HG02840 (cell line): ENCODE results near the gene ZW10.
"Not testable (repeated sequence)": the region's sequence is repeated elsewhere in the genome, so short reads cannot be mapped to it uniquely, and the experiment has no call there.

ENCODE experiments used
- ATAC-seq: cut with Tn5 transposase; IDR thresholded peaks from one replicate; pipeline ENCODE4 v1.9.1; 2021; ENCODE audit warnings: mild to moderate bottlenecking, moderate library complexity, moderate number of reproducible peaks; ENCODE audit not compliant: unreplicated experiment, low FRiP score

ZW10 gene

DNA sequence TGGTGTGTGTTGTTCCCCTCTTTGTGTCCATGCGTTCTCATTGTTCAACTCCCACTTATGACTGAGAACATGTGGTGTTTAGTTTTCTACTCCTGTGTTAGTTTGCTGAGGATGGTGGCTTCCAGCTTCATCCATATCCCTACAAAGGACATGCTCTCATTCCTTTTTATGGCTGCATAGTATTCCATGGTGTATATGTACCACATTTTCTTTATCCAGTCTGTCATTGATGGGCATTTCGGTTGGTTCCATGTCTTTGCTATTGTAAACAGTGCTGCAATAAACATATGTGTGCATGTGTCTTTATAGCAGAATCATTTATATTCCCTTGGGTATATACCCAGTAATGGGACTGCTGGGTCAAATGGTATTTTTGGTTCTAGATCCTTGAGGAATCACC is 10.5 kb downstream of the ZW10 start:
- not testable (repeated sequence) for ATAC-seq

DNA sequence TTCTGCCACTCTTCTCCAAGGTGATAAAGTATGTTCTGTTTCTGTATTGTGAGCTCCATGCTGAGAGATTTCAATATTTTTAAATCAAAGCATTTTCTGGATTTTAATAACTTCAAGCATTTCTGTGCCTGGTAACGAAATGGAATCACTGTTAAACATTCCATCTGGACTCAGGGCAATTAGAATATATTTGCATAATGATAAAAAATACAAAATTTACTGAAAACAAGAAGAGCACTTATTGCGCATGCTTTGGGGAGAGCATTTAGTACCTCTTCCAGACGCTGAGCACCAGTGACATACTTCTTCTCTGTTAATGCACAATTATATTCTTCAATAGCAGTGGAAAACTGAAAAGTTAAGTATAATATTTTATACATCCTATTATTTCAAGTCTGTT is 13.3 kb downstream of the ZW10 start:
- no peak for ATAC-seq

DNA sequence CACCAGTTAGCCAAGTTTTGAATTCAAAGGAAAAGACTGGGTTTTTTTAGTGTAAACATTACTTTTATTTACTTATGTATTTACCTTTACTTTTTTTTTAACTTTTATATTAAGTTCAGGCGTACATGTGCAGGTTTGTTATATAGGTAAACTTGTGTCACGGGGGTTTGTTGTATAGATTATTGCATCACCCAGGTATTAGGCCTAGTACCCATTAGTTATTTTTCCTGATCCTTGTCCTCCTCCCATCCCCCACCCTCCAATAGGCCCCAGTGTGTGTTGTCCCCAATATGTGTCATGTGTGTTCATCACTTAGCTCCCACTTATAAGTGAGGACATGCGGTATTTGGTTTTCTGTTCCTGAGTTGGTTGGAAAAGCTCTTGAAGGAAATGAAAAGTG is 20.6 kb downstream of the ZW10 start:
- ATAC-seq, result no peak

DNA sequence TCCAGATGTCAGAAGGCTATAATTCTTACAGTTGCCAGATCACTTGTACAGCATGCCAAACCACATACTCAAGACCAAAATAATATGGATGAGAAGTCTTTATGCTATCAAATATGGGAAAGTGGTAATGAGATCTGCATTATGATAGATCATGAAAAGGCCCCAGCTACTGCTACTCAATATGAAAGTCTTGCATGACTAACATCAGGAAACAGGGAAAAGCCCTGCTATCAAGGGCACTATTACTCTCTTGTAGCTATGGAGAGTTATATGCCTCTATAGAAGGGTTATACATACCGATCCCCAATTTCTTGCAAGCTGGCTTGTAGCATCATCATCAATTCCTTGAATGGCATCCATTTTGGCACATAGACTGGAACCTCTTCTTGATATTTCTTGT is 37.2 kb downstream of the ZW10 start:
- no peak for ATAC-seq

DNA sequence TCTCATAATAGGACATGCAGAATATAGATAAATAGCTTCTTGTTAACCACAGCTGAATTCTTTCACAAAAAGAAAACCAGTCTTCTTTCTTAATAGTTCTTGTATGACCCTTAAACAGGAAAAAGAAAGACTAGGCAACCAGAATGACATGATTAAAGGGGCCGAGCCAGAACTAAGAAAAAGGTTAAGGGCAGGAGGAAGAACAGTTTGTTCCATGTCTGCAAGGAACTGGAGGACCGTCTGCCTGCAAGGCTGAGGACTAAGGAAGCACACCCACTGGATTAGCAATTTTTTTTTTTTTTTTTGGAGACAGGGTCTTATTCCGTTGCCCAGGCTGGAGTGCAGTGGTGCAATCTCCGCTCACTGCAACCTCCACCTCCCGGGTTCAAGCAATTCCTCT is 41.4 kb downstream of the ZW10 start:
- no peak for ATAC-seq

DNA sequence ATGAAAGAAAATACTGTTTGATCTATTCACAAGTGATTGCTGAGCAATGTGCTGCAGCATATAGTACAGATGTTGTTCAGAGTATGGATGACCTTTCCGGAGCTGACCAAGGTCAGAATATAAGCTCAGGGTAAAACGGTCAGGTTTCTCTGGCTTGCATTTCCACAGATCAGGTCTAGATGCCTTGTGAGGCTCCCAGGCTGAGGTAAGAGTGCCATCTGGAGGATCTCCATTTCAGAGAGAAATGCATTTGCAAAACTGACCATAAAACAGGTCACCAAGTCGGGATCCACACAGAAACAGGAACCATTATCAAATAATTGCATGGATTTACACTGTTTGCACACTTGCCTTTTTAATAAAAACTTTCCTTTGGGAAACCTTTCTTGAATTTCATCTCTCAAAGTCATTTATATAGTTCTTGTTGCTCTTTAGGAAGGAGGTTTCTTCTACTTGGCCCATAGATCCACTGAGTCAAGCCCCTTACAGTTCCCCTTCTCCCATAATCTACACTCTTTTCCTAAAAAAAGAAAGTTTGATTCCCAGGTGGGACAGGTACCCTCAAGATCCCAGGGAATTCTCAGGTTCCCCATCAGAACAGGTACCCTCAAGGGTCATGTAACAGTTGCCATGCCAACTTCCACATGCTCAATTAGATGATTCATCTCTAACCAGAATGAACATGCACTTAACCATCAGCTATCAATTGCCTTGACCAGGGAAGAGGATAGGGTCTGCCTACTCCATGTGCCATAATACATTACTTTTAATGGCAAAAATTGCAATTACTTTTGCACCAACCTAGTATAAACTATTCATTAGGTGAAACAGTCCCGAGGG is 42.4 kb downstream of the ZW10 start:
- ATAC-seq, result no peak

DNA sequence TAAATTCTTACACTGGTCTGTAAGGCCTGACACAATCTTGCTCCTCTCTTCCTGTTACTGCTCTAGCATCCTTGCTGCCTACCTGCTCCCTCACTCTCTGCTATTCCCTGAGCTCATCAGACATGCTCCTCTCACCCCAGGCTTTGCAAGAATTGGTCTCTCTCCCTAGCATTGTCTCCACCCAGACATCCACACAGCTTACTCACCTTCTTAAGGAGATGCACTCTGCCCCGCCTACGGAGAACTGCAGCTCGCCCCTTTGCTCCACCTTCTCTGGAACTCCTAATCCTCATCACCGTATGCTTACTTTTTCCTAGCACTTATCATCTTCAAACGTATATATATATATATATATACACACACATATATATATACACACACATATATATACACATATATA is 44.0 kb downstream of the ZW10 start:
- no peak for ATAC-seq

DNA sequence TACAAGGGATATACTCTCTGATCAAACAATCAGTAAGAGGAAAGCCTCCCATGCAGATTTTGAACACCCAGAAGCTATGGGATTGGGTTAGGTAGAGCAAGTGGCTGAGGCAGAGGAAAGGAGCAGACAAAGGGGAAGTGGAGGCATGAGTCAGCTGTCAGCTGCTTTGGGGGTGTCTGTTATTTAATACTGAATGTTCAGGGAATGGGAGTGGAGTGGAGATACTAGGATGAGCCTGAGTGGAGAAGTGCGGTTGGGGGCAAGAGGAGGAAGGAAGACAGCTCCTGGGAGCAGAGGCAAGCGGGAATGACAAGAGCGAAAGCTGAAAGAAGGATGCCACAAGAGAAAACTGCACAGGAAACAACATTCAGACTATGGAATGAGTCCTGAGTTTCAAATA is 44.7 kb downstream of the ZW10 start:
- ATAC-seq, result no peak

DNA sequence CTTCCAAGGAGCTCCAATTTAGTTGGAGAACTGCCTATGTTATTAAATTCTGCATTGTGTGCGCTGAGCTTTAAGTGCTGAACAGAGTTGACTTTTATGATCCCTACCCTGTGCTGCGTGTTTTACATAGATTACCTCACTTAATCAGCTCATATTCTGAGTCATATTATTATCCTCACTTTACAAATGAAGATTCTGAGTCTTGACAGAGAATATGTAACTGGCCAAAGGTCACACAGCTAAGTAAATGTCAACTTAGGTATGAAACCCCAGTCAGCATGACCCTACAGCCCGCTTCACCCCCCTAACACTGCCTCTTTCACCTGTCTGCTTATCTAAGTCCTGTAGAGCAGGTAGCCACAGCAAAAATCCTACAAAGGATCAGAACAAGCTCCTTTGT is 47.6 kb downstream of the ZW10 start:
- ATAC-seq, result no peak

DNA sequence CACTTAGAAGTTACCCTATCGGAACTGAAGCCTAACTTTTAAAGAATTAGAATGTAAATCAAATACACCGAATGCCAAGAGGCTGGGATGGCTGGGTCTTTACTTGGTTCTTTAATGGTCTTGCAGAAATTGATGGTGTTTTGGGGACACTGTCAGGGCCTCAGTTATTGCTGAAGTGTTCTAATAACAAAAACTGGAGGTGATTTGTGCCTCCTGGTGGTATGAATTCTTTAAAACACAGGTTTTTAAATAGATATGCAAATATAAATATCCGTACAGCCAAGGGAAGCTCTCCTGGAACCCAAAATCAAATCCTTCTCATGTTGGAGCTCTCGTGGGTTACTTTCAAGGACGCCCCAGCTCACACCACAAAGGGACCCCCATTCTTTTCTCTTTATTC is 48.1 kb downstream of the ZW10 start:
- no peak for ATAC-seq

DNA sequence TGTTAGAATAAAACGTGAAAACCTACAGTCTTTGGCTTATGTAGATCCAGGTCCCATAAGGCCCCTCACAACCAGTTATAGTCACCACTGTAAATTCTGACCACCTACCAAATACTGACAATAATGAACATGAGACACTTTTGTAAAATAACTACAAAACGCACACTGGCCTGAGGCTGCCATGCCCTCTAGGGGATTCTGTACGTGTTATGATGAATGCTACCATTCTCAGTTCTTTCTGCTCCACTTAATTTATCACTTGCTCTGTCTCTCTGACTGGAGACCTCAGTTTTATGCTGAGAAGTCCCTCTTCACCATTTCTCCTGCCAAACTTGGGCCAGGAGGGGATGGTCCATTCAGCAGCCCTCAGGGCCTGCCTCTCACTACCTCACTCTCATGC is 48.7 kb downstream of the ZW10 start:
- no peak for ATAC-seq

DNA sequence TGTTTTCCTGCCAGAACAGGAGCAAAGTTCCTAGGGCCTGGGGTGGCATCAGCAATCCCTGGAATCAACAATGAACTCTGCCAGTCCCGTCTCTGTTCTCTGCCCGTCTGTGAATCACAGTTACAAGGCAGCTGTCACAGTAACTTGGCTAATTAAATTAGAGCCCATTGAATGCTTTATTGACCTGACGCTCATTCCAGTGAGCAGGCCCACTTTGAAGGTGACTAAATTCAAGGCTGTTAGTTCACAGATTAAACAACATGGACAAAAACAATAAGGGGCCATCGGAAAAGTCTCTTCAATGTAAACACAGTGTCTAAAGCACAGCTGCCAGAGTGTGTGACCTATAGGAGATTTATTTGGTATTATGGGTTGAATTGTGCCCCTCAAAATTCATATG is 49.7 kb downstream of the ZW10 start:
- no peak for ATAC-seq

DNA sequence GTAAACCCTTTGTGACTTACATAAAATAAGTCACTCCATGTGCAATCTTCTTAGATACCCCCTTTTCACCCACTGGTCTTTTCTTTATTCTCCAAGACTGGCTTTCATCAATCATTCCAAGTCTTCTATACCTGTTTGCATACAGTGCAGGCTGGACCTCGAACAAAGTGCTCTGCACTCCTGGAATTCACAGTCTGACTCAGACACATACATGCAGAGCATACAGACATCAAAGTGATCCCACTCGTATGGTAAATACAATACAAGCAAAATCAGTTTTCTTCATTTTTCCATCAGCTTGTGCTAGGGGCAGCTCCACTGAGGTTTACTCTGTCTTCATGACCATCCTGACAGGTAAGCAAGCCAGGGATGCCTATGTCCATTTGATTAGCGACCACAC is 50.6 kb downstream of the ZW10 start:
- no peak for ATAC-seq

DNA sequence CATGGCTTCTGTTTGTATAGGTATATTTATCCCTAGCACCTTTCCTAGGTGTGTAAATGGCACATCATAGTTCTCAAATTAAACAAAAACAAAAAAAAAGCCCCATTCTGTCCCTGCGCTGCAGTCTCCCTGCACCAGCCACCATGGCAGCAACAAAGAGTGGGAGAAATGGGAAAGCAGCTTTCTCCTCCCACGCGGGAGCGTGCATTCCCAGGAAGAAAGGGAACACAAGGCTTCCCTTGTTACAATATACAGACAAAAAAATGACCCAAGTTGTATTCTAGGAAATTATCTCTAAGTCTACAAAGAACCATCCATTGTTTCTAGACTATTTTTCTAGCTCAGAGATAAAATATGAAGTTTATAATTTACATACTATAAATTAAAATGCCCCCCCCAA is 51.3 kb downstream of the ZW10 start:
- ATAC-seq, result no peak

DNA sequence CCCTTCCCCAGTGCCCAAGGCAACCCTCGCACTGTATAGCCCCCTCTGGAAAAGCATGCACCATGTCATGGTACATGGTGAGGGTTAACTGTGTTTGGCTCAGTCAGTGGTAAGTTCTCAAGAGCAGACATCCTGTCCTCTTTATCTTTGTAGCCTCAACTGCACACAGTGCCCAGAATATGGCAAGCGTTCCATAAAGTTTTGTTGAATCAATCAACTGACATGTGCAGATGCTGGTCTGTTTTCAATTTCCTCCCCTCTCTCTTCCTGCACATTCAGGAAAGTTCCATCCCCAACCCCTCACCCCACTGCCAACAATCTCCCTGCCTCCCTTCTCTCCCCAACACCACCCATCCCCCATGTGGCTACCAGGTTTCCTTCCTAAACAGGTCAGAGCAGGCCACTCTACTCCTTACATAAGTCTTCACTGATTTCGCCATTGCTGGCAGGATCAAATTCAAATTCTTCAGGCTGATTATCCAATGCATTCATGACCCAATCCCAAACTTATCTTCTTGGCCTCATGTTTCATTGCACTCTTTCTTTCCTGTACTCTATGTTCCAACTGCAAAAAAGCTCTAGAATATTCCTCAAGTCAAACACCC is 51.9 kb downstream of the ZW10 start:
- ATAC-seq, result no peak

DNA sequence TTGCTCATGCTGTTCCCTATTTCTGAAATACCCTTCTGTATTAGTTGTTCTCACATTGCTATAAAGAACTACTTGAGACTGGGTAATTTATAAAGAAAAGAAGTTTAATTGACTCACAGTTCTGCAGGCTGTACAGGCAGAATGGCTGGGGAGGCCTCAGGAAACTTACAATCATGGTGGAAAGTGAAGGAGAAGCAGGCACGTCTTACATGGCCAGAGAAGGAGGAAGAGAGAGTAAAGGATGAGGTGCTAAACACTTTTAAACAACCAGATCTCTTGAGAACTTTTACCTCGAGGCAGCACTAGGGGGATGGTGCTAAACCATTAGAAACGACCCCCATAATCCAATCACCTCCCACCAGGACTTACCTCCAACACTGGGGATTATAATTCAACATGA is 53.0 kb downstream of the ZW10 start:
- not testable (repeated sequence) for ATAC-seq

DNA sequence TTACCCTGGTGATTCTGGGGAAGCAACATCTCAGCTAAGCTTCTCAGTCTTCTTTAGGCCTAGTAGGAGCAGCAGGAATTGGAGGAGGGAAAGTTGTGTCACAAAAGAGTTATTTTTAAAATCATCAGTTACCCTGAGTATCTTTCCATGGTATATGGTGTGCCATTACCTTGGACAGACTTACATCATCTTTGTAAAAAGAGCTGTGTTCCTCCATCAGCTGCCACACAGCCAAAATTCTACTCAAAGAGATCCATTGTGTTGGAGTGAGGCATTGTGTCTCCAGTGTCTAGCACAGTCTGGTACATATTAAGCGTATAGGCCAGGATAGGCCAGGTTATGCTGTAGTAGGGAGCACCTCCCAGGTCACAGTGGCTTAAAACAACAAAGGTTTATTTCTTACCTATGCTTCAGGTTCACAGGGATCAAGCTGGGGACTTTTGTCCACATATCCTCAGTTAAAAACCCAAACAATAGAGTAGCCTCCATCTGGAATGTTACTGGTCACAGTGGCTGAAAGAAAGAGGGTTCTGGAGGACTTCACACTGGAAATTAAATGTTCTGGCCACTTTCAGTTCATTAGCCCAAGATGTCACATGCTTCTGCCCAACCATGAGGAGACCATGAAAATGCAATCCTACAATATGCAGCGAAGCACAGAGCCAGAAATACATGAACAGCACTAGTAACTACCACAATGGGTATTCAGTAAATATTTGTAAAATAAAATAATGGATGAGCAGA is 57.4 kb downstream of the ZW10 start:
- no peak for ATAC-seq

DNA sequence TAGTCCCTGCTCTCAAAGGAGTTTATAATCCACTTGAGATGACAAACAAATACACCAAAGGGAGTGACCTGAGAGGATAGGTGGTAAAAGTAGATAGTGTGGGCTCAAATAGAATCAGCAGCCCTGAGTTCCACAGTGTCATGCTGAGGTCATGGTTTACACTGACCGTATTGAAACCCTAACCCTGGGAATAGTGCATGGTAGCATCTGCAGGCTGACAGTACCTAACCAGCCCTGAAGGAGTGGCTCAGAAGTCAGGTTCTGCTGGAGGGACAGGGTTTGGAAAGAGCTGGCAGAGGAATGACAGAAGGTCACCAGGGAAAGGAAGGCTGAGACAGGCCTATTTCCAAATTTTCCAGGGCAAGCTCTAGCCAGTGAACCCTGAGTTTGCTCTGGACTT is 58.2 kb downstream of the ZW10 start:
- ATAC-seq, result no peak

DNA sequence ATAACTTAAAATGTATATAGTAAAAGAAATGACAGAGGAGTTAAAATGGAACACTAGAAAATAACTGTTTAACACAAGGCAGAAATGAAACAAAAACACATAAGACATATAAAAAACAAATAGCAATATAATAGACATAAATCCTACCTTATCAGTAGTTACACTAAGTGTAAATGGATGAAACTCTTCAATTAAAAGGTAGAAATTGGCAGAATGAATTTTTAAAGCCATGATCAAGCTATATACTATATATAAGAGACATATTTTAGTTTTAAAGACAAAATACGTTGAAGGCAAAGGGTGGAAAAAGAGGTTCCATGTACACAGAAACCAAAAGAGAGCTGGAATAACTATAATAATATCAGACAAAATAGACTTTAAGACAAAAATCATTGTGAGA is 62.5 kb downstream of the ZW10 start:
- ATAC-seq, result no peak

DNA sequence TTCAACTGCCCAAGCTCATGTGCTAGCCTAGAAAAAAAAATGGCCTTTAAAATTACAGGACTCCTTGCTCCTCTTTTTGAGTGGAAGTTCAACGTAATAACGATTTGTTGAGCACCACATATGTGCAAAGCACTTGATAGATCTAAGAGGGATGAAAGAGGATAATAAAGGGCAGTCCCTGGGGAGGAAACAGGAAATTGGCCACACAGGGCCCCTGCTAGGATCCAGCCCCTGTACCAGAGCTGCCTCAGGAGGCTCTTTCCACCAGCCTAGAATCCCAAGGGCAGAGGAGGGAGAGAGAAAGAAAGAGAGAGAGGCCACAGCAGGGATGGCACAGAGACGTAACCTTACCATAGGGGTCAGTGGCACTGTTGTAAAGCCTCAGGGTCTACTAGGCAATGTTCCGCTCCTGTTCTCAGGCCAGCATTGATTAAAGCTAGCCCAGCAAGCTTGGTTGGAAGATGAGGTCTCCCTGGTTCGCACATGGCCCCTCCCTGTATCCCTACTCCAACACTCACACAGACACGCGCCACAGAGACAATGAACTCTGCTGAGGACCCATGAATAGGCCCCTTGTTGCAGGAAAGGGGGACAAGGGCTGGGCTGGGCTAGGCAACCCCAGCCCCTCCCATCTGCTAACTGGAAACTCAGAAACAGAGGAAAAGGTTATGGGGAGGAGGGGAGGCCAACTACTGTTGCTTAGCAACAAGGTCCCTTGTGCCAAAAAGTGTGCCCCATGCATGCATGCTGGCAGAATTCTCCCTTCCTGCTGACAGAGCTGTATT is 67.4 kb downstream of the ZW10 start, which contains the start of gene TMPRSS5:
TMPRSS5 (minus strand) TSS at position 438 of the 785 bp plus-strand sequence; CDS start at position 354, 84 bp downstream.
- no peak for ATAC-seq

DNA sequence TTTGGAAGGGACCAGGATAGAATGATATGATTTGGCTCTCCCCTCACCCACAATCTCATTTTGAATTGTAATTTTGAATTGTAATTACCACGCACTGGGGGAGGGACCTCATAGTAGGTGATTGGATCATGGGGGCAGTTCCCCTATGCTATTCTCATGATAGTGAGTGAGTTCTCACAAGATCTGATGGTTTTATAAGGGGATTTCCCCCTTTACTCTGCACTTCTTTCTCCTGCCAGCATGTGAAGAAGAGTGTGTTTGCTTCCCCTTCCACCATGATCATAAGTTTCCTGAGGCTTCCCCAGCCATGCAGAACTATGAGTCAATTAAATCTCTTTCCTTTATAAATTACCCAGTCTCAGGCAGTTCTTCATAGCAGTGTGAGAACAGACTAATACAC is 69.9 kb downstream of the ZW10 start:
- ATAC-seq, result not testable (repeated sequence)
